HG03432 (cell line): ENCODE data around the gene LARGE1.

Source experiments
- ATAC-seq: cut with Tn5 transposase; IDR thresholded peaks from one replicate; pipeline ENCODE4 v1.9.1; 2021; ENCODE audit warnings: mild to moderate bottlenecking, moderate library complexity; ENCODE audit not compliant: unreplicated experiment

The LARGE1 gene

GRCh38 chr22:33606504-33606903, 313.8 kb downstream of the LARGE1 start:
- no peak for ATAC-seq

GRCh38 chr22:33605666-33606065, 314.6 kb downstream of the LARGE1 start:
- no peak for ATAC-seq

DNA sequence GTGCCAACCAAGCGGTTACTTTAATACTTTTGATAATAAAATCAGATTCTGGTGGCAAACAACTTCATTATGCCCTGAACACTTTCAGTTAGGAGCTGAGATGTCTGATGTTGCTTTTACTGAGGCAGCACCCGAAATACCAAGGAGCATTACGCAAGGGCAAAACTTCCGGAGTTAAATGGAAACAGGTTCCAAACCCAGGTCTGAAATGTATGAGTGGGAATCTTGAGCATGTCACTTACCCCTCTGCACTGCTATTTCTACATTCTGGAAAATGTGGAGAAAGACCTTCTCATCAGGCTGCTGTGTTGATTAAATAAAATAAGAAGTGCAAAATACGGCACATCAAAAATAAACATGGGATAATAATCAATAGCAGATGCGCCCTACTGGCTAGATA, 315.1 kb downstream of the LARGE1 start:
- ATAC-seq = no peak

- no peak for ATAC-seq
Measured at GRCh38 chr22:33601062-33601461, 319.2 kb downstream of the LARGE1 start.

- no peak for ATAC-seq
Measured at GRCh38 chr22:33600595-33600994, 319.7 kb downstream of the LARGE1 start.

DNA sequence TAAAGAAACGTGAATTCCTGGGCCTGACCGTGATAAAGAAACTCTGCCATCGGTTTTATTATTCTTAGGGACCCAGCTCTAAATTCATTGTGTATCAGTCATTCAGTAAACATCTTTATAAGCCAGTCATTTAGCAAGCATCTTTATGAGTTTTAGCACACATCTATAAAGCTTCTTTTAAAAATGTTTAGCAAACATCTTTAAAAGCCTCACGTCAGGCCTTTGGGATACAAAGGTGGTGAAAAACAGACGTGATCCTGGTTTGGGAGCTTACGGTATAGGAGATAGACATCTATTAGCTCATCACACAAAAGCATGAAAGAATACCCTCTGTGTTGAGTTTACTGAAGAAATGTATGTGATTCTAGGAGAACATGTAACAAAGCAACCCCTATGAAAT, 320.2 kb downstream of the LARGE1 start:
- ATAC-seq = no peak

- no peak for ATAC-seq
Measured at GRCh38 chr22:33599596-33599995, 320.7 kb downstream of the LARGE1 start.

- no peak for ATAC-seq
Measured at GRCh38 chr22:33598821-33599220, 321.5 kb downstream of the LARGE1 start.

GRCh38 chr22:33597274-33597985, 322.8 kb downstream of the LARGE1 start:
- no peak for ATAC-seq

- no peak for ATAC-seq
Measured at GRCh38 chr22:33593818-33594217, 326.5 kb downstream of the LARGE1 start.

DNA sequence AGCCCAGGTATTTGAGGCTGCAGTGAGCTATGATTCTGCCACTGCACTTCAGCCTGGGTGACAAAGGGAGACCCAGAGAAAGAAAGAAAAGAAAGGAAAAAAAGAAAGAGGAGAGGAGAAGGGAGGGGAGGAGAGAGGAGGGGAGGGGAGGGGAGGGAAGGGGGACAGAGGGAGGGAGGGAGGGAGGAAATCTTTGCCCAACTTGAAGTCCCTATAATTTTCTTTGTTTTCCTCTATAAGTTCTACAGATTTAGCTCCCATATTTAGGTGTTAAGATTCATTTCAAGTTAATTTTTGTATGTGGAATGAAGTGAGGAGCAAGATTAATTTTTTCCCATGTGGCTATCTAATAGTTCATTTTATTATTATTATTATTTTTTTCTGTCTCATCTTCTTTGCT, 328.3 kb downstream of the LARGE1 start:
- no peak for ATAC-seq

- ATAC-seq = no peak
Measured at GRCh38 chr22:33589297-33589696, 331.0 kb downstream of the LARGE1 start.

DNA sequence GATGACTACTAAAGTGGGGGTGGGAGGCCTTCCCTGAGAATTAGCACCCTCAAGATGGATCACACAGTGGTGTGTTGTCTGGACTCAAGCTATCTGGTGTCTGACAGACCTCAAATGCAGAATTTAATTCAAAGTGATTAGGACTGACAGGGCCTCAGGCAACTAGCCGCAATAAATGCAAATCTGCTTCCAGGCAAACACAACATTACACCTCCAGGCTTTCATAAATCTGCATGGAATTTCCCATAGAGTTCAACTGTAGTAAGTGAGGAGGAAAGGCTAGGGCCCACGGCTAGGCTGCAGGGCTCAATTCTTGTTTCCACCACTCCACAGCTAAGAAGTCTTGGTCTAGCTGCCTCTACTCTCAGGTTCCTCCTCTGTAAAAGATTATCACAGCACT, 331.4 kb downstream of the LARGE1 start:
- ATAC-seq = no peak

DNA sequence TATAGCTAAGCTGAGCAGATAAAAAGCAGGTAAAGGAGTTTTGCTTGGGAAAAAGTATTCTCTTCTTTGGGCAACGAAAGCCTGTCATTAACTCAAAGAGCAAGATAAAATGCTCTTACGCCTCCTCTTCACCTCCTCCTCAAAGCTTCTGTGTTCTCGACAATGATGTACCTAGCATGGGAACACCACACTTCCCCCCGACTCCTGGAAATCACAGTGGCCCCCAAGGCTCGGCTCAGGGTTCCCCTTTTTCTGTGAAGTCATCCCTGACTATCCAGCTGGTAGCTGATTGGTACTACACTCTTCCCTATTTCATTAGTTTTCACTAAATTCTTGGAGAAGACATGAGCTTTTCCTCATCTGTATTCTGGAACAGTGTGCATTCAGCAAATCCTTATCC, 336.1 kb downstream of the LARGE1 start:
- no peak for ATAC-seq

DNA sequence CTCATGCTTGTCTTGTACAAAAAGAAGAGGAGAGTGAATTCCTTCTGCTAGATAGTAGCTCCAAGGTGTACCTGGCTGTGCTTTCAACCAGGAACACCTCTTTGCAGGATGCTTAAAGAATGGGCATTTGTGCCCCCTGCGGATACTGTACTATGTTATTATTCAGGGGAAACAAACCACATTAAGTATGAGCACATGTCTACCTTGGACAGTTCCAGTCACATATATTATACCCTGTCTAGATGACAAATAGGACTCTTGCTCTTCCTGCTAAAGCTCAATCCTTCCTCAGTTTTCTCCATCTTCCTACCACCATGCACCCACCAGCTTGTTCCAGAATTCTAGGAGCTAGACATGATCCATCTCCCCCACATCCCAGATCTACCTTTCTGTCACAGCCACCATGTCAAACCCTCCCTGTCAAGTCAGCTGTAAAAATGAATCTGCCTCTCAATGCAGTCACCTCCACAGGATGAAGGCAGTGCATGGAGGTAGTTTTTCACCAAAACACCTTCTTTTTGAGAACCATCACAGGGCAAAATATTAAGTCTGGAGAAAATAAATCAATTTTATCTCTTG, 337.4 kb downstream of the LARGE1 start:
- no peak for ATAC-seq

GRCh38 chr22:33580310-33580709, 340.0 kb downstream of the LARGE1 start:
- ATAC-seq = no peak

GRCh38 chr22:33579448-33580093, 340.7 kb downstream of the LARGE1 start:
- no peak for ATAC-seq

DNA sequence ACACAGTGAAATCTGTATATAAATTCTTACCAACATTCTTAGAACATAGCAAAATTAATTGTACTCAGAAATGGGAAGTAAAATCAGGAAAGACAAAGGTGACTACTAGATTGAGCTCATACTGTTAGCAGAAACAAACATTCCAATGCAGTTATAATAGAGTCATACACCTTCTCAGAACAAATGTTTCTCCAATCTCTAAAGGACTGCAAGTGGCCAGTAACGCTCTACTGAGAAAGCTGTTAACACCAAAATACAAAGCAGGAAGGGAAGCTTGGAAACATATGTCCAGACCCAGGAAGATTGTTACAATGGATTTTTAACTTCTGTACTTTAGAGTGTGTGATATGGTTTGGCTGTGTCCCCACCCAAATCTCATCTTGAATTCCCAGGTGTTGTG, 341.5 kb downstream of the LARGE1 start:
- no peak for ATAC-seq

DNA sequence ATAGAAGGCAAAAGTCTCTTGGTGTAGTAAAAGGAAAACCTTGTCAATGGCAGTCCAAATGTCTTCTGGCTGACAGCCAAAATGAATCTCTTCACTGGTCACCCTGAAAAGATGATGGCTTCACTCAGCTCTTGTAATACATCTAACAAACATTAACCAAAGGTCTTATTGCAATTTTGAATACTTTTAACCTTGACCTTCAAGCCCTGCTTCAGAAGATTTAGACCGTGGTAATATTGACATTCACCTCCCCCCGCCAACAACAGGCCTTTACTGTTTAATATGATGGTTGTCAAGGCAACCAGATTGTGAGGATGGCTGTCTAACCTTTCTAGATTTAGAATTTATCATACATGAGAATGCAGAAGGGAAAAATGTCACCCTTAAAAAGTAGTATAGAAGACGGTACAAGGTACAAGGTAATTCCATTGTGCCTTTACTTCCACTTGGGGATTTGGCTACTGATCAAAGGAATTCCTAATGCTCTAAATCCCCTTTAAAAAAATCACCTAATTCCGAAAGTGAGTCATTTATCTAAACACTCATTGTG, 342.3 kb downstream of the LARGE1 start:
- ATAC-seq = no peak

- no peak for ATAC-seq
Measured at GRCh38 chr22:33576205-33576604, 344.1 kb downstream of the LARGE1 start.

- no peak for ATAC-seq
Measured at GRCh38 chr22:33575771-33576170, 344.5 kb downstream of the LARGE1 start.

GRCh38 chr22:33575041-33575440, 345.2 kb downstream of the LARGE1 start:
- no peak for ATAC-seq
